Femur (tissue), 1 donor: ENCODE measurements around the gene MARF1.
"Not testable (repeated sequence)": the region's sequence is repeated elsewhere in the genome, so short reads cannot be mapped to it uniquely, and the experiment has no call there.

Source experiments
- DNase-seq: peaks from one replicate; pipeline ENCODE4 v3.0.0-alpha.2; 2017

The MARF1 gene

GRCh38 chr16:15643048-15643945 is at the start of gene MARF1:
TSS of gene MARF1 (minus strand) at chr16:15643154. CDS start at chr16:15639233, 3,921 bp downstream.
- peak; percentile 99 for DNase-seq

GRCh38 chr16:15692508-15692907 is 49.6 kb upstream of the MARF1 start:
- not testable (repeated sequence) for DNase-seq

GRCh38 chr16:15691046-15691445 is 48.1 kb upstream of the MARF1 start:
- DNase-seq: no peak

- no peak for DNase-seq
Measured at GRCh38 chr16:15690296-15690695, 47.3 kb upstream of the MARF1 start.

GRCh38 chr16:15689290-15689689 is 46.3 kb upstream of the MARF1 start:
- no peak for DNase-seq

GRCh38 chr16:15686287-15686686 is 43.3 kb upstream of the MARF1 start:
- DNase-seq: no peak

GRCh38 chr16:15682105-15682570 is 39.2 kb upstream of the MARF1 start:
- DNase-seq: no peak

- no peak for DNase-seq
Measured at GRCh38 chr16:15677447-15677846, 34.5 kb upstream of the MARF1 start.

- no peak for DNase-seq
Measured at GRCh38 chr16:15676506-15676905, 33.6 kb upstream of the MARF1 start.

- DNase-seq: no peak
Measured at GRCh38 chr16:15674571-15674970, 31.6 kb upstream of the MARF1 start.

- peak; percentile 90 for DNase-seq
Measured at GRCh38 chr16:15672514-15673167, 29.7 kb upstream of the MARF1 start.

GRCh38 chr16:15672127-15672513 is 29.2 kb upstream of the MARF1 start:
- not testable (repeated sequence) for DNase-seq

- DNase-seq: no peak
Measured at GRCh38 chr16:15671530-15672117, 28.7 kb upstream of the MARF1 start.

- DNase-seq: no peak
Measured at GRCh38 chr16:15667091-15667742, 24.3 kb upstream of the MARF1 start.

GRCh38 chr16:15665107-15665506 is 22.2 kb upstream of the MARF1 start:
- DNase-seq: no peak

- no peak for DNase-seq
Measured at GRCh38 chr16:15660203-15660601, 17.2 kb upstream of the MARF1 start.

GRCh38 chr16:15658556-15658955 is 15.6 kb upstream of the MARF1 start:
- no peak for DNase-seq

GRCh38 chr16:15658149-15658548 is 15.2 kb upstream of the MARF1 start:
- DNase-seq: no peak

GRCh38 chr16:15655561-15655960 is 12.6 kb upstream of the MARF1 start:
- not testable (repeated sequence) for DNase-seq

- DNase-seq: no peak
Measured at GRCh38 chr16:15654591-15654990, 11.6 kb upstream of the MARF1 start.

- no peak for DNase-seq
Measured at GRCh38 chr16:15653227-15653626, 10.3 kb upstream of the MARF1 start.

GRCh38 chr16:15652293-15653001 is 9.5 kb upstream of the MARF1 start:
- DNase-seq: no peak
